IMR-90 (cell line): ENCODE data around the gene CLRN3. TPM values are rescaled to one million over a fixed set of nuclear protein-coding genes. Genes with fewer than 3 reads are reported as not detected.

Experiments
- ATAC-seq: fragments of 200-7000 bp; cut with Tn5 transposase; 2 replicates; pipeline ENCODE4 v1.9.1; 2020; ENCODE audit warnings: low read depth, mild to moderate bottlenecking, moderate library complexity
- BruUV-seq: library from RNA; stranded (reverse); fragments of 400-500 nt; replicated peaks from 2 replicates; lab custom pipeline; 2021; lab: Mats Ljungman, UMichigan
- CTCF ChIA-PET: fragments of 300-600 bp; formaldehyde crosslinking; extraction: SDS; loops from one replicate; lab custom pipeline; 2021; ENCODE audit warnings: antibody characterized with exemption; lab: Yijun Ruan, JAX
- POLR2A ChIA-PET: fragments of 300-600 bp; sonication (Branson Sonifier 250); formaldehyde crosslinking; loops from one replicate; lab custom pipeline; 2022; ENCODE audit warnings: antibody characterized with exemption; ENCODE audit not compliant: unreplicated experiment; lab: Charles Lee
- DNase-seq: peaks from one replicate; pipeline ENCODE4 v3.0.0; 2013
- H2AFZ ChIP-seq: replicated peaks from 2 replicates; pipeline ENCODE3; 2013; ENCODE audit warnings: low read length, mild to moderate bottlenecking; ENCODE audit not compliant: poor library complexity
- H2AK5ac ChIP-seq: 2 replicates; pipeline ENCODE4 v1.6.1; 2013; ENCODE audit warnings: low read depth, low read length, inconsistent platforms
- H2AK9ac ChIP-seq: replicated peaks from 2 replicates; pipeline ENCODE3; 2013; ENCODE audit warnings: mild to moderate bottlenecking, low read depth, low read length, moderate library complexity; ENCODE audit not compliant: poor library complexity
- H2BK120ac ChIP-seq: 2 replicates; pipeline ENCODE4 v1.6.1; 2013; ENCODE audit warnings: low read depth, low read length, inconsistent platforms
- H2BK15ac ChIP-seq: 3 replicates; pipeline ENCODE4 v1.6.1; 2013; ENCODE audit warnings: low read depth, low read length, inconsistent platforms
- H2BK20ac ChIP-seq: 2 replicates; pipeline ENCODE4 v1.6.1; 2013; ENCODE audit warnings: low read depth, mild to moderate bottlenecking, inconsistent platforms, low read length, moderate library complexity
- H2BK5ac ChIP-seq: 2 replicates; pipeline ENCODE4 v1.6.1; 2013; ENCODE audit warnings: mild to moderate bottlenecking, low read depth, low read length, inconsistent platforms; ENCODE audit not compliant: poor library complexity, severe bottlenecking
- H3K14ac ChIP-seq: replicated peaks from 2 replicates; pipeline ENCODE4 v1.6.1; 2013; ENCODE audit warnings: low read depth, low read length, inconsistent platforms
- H3K18ac ChIP-seq: 2 replicates; pipeline ENCODE4 v1.6.1; 2013; ENCODE audit warnings: low read depth, low read length, control low read depth
- H3K23ac ChIP-seq: 2 replicates; pipeline ENCODE4 v1.6.1; 2013; ENCODE audit warnings: low read depth, low read length, inconsistent platforms
- H3K27ac ChIP-seq: 2 replicates; pipeline ENCODE4 v1.5.1; 2013; ENCODE audit warnings: mild to moderate bottlenecking, control low read depth, low read length; ENCODE audit not compliant: insufficient read depth
- H3K27me3 ChIP-seq: 2 replicates; pipeline ENCODE4 v1.6.1; 2013; ENCODE audit warnings: low read length; ENCODE audit not compliant: control insufficient read depth, insufficient read depth
- H3K36me3 ChIP-seq: 2 replicates; pipeline ENCODE4 v1.6.1; 2013; ENCODE audit warnings: low read length, mixed read lengths; ENCODE audit not compliant: control insufficient read depth, insufficient read depth
- H3K4ac ChIP-seq: 2 replicates; pipeline ENCODE4 v1.6.1; 2013; ENCODE audit warnings: low read depth, low read length, inconsistent platforms
- H3K4me1 ChIP-seq: 2 replicates; pipeline ENCODE4 v1.6.1; 2013; ENCODE audit warnings: low read length, mixed read lengths; ENCODE audit not compliant: control insufficient read depth, insufficient read depth
- H3K4me2 ChIP-seq: 2 replicates; pipeline ENCODE4 v1.6.1; 2013; ENCODE audit warnings: low read depth, mild to moderate bottlenecking, control low read depth, low read length, moderate library complexity
- H3K4me3 ChIP-seq: 2 replicates; pipeline ENCODE4 v1.5.1; 2013; ENCODE audit warnings: low read depth, mild to moderate bottlenecking, control low read depth, low read length, moderate library complexity; ENCODE audit not compliant: insufficient read depth
- H3K56ac ChIP-seq: 2 replicates; pipeline ENCODE4 v1.6.1; 2013; ENCODE audit warnings: low read length, inconsistent platforms; ENCODE audit not compliant: insufficient read depth; ENCODE audit errors: extremely low read depth
- H3K79me1 ChIP-seq, 2 experiments: 2 replicates each; pipeline ENCODE4 v1.6.1; 2013; ENCODE audit warnings: low read length in 2 of 2, inconsistent platforms in 1 of 2, low read depth in 1 of 2
- H3K9ac ChIP-seq: 2 replicates; pipeline ENCODE4 v1.6.1; 2013; ENCODE audit warnings: low read depth, low read length, control low read depth
- H3K9me1 ChIP-seq: 2 replicates; pipeline ENCODE4 v1.6.1; 2013; ENCODE audit warnings: low read length, inconsistent platforms; ENCODE audit not compliant: insufficient read depth
- H3K9me3 ChIP-seq: 2 replicates; pipeline ENCODE4 v1.6.1; 2013; ENCODE audit warnings: low read length; ENCODE audit not compliant: control insufficient read depth, insufficient read depth
- H4K20me1 ChIP-seq: 2 replicates; pipeline ENCODE4 v1.6.1; 2013; ENCODE audit warnings: low read length, inconsistent platforms; ENCODE audit not compliant: insufficient read depth
- H4K5ac ChIP-seq: 2 replicates; pipeline ENCODE4 v1.6.1; 2013; ENCODE audit warnings: mild to moderate bottlenecking, low read depth, low read length, control low read depth
- H4K8ac ChIP-seq, 2 experiments: 2 replicates each; pipeline ENCODE4 v1.6.1; 2013; ENCODE audit warnings: low read depth in 2 of 2, low read length in 2 of 2, control low read depth in 1 of 2, inconsistent platforms in 1 of 2
- H4K91ac ChIP-seq: 2 replicates; pipeline ENCODE4 v1.6.1; 2013; ENCODE audit warnings: low read depth, low read length, inconsistent platforms; ENCODE audit not compliant: insufficient read depth
- BHLHE40 ChIP-seq: fragments of 150-350 bp; IDR thresholded peaks from 2 replicates; pipeline ENCODE4 v1.6.1; 2016; ENCODE audit warnings: mild to moderate bottlenecking, low read depth, low read length
- CEBPB ChIP-seq: IDR thresholded peaks from 2 replicates; pipeline ENCODE4 v1.6.1; 2012; ENCODE audit warnings: low read depth, low read length, improper control_type of control experiment
- CHD1 ChIP-seq: IDR thresholded peaks from 2 replicates; pipeline ENCODE4 v1.6.1; 2012; ENCODE audit warnings: low read depth, low read length, improper control_type of control experiment
- MAFK ChIP-seq: IDR thresholded peaks from 2 replicates; pipeline ENCODE4 v1.6.1; 2012; ENCODE audit warnings: low read depth, low read length, improper control_type of control experiment
- MAZ ChIP-seq: IDR thresholded peaks from 2 replicates; pipeline ENCODE4 v1.6.1; 2012; ENCODE audit warnings: low read depth, mild to moderate bottlenecking, low read length, improper control_type of control experiment, moderate library complexity, borderline replicate concordance
- MXI1 ChIP-seq: IDR thresholded peaks from 2 replicates; pipeline ENCODE4 v1.6.1; 2012; ENCODE audit warnings: low read depth, mild to moderate bottlenecking, low read length, moderate library complexity, borderline replicate concordance
- NFE2L2 ChIP-seq: fragments of 150-350 bp; IDR thresholded peaks from 2 replicates; pipeline ENCODE4 v1.6.1; 2016; ENCODE audit warnings: low read depth, mild to moderate bottlenecking, low read length
- POLR2A ChIP-seq: IDR thresholded peaks from 2 replicates; pipeline ENCODE4 v1.6.1; 2012; ENCODE audit warnings: mild to moderate bottlenecking, low read depth, low read length
- RAD21 ChIP-seq: IDR thresholded peaks from 2 replicates; pipeline ENCODE4 v1.6.1; 2012; ENCODE audit warnings: low read length, improper control_type of control experiment
- RCOR1 ChIP-seq: IDR thresholded peaks from 2 replicates; pipeline ENCODE4 v1.6.1; 2012; ENCODE audit warnings: mild to moderate bottlenecking, low read length, improper control_type of control experiment; ENCODE audit not compliant: insufficient replicate concordance
- RFX5 ChIP-seq: IDR thresholded peaks from 2 replicates; pipeline ENCODE4 v1.8.0; 2012; ENCODE audit warnings: low read depth, mild to moderate bottlenecking, low read length, moderate library complexity
- SMC3 ChIP-seq: fragments of 150-350 bp; IDR thresholded peaks from 2 replicates; pipeline ENCODE4 v1.6.1; 2016; ENCODE audit warnings: low read depth, mild to moderate bottlenecking, antibody characterized with exemption, low read length, moderate library complexity
- USF2 ChIP-seq: fragments of 150-350 bp; IDR thresholded peaks from 2 replicates; pipeline ENCODE4 v1.6.1; 2017; ENCODE audit warnings: mild to moderate bottlenecking, antibody characterized with exemption, low read length, low read depth
- WGBS, 2 experiments: methylation state at CpG; one replicate each; pipeline versions ENCODE4 v1.1.5 to v1.1.7; 2013; ENCODE audit warnings: missing lambda C conversion rate in 2 of 2; ENCODE audit not compliant: insufficient read length in 1 of 2; ENCODE audit errors: extremely low coverage in 2 of 2; 5-methylcytosine and 5-hydroxymethylcytosine counted together
- dilution Hi-C: fragments of 300-500 bp; cut with HindIII; formaldehyde crosslinking; loops from one replicate; pipeline ENCODE4 v1.14.3; 2018; ENCODE audit warnings: low sequenced_read_pairs; ENCODE audit not compliant: unreplicated experiment
- in situ Hi-C: fragments of 300-500 bp; cut with MboI; formaldehyde crosslinking; loops from 3 replicates; pipeline ENCODE4 v1.14.3; 2019; ENCODE audit warnings: low sequenced_read_pairs, inconsistent platforms, mixed read lengths
- intact Hi-C: fragments of 100-400 bp; cut with micrococcal nuclease; formaldehyde crosslinking; loops from 2 replicates; pipeline ENCODE4 v1.10.0; 2022
- polyA plus RNA-seq, 3 experiments: library from polyadenylated mRNA; depleted of rRNA; stranded (reverse); fragments of >200 nt; gene quantifications; 2 replicates each; pipeline ENCODE4 v1.2.3, GENCODE V29; 2012; ENCODE audit warnings: low replicate concordance in 1 of 3
- total RNA-seq: library from RNA; depleted of rRNA; stranded (reverse); fragments of >200 nt; gene quantifications from 2 replicates; pipeline ENCODE4 v1.2.3, GENCODE V29; 2012
- TF ChIP-seq, protein P1 (sequence below): fragments of 150-350 bp; IDR thresholded peaks from 2 replicates; pipeline ENCODE4 v1.6.1; 2016; ENCODE audit warnings: low read depth, mild to moderate bottlenecking, low read length, moderate library complexity, borderline replicate concordance

Gene CLRN3
- total and polyA plus RNA-seq, 2 of the 4 experiments (the other 2 are of a cell fraction) = not detected

- Histone ChIP-seq H3K4me2 (no peak overlapping the region), H3K56ac (no peak overlapping the region), H3K9me1 (no peaks in the 10 kb centered on the region), H3K27ac (no peak overlapping the region), H3K4me3 (no peak overlapping the region), H2AK5ac (no peak overlapping the region), H3K4ac (no peak overlapping the region), H2AK9ac (no peak overlapping the region), H3K4me1 (no peaks in the 10 kb centered on the region), H3K23ac (no peak overlapping the region), H3K14ac (no peak overlapping the region), H3K27me3 (no peaks in the 10 kb centered on the region), H2BK120ac (no peak overlapping the region), H4K20me1 (no peaks in the 10 kb centered on the region), H4K91ac (no peak overlapping the region), H3K9ac (no peak overlapping the region), H2BK5ac (no peak overlapping the region), H2AFZ (no peak overlapping the region), H3K18ac (no peak overlapping the region), H3K79me1 (no peaks in the 10 kb centered on the region), H3K9me3 (no peaks in the 10 kb centered on the region), H2BK15ac (no peak overlapping the region), H3K36me3 (no peaks in the 10 kb centered on the region), H4K8ac (no peak overlapping the region), H2BK20ac (no peak overlapping the region), H4K5ac (no peak overlapping the region)
- intact Hi-C loops (no loop called here), dilution Hi-C loops (no loop called here), in situ Hi-C loops (no loop called here)
- TF ChIP-seq RFX5 (no peak), CEBPB (no peak), RCOR1 (no peak), NFE2L2 (no peak), POLR2A (no peak), USF2 (no peak), MAFK (no peak), MAZ (no peak), SMC3 (no peak), MXI1 (no peak), CHD1 (no peak), RAD21 (no peak), BHLHE40 (no peak)
- TF ChIP-seq, protein P1, sequence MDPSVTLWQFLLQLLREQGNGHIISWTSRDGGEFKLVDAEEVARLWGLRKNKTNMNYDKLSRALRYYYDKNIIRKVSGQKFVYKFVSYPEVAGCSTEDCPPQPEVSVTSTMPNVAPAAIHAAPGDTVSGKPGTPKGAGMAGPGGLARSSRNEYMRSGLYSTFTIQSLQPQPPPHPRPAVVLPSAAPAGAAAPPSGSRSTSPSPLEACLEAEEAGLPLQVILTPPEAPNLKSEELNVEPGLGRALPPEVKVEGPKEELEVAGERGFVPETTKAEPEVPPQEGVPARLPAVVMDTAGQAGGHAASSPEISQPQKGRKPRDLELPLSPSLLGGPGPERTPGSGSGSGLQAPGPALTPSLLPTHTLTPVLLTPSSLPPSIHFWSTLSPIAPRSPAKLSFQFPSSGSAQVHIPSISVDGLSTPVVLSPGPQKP = no peak
- DNase-seq (no peak), ATAC-seq (no peak)
- BruUV-seq = no TSS peak
- WGBS, 2 experiments = no CpG with 5 or more reads among the region's 8 CpGs
- POLR2A ChIA-PET = no interaction called here
- CTCF ChIA-PET = no interaction called here
Measured at GRCh38 chr10:127849224-127849623, 43.5 kb downstream of the CLRN3 start.
